Activated effector memory CD4-positive, alpha-beta T cell treated with anti-CD3 and anti-CD28 coated beads, Interleukin-2, amount 50 U/mL, for 16 hours (primary cell): Measurements from ENCODE around the gene GOLGA6L7.
"Not testable (repeated sequence)": the region's sequence is repeated elsewhere in the genome, so short reads cannot be mapped to it uniquely, and the experiment has no call there.

Experiments used
- DNase-seq: peaks from one replicate; pipeline ENCODE4 v3.0.0-alpha.2; 2020

GOLGA6L7 gene

DNA sequence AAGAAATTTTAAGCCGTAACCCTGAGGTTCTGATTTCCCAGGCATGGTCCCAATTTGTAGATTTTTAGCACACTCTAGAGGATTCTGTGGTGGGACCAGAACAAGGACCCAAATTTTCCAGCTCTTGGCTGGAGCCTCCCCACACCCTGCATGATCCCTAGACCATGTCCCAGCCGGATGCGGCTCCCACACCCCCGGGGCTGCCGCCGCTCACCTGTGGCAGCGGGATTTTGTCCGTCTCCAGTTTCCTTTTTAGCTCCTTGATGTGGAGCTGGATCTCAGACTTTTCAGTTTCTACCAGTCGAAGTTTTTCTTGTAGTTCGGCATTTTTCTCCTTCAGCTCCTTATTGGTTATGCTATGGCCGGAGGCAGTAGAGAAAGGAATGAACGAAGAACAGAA lies 4.9 kb downstream of the GOLGA6L7 start:
- DNase-seq, result not testable (repeated sequence)

DNA sequence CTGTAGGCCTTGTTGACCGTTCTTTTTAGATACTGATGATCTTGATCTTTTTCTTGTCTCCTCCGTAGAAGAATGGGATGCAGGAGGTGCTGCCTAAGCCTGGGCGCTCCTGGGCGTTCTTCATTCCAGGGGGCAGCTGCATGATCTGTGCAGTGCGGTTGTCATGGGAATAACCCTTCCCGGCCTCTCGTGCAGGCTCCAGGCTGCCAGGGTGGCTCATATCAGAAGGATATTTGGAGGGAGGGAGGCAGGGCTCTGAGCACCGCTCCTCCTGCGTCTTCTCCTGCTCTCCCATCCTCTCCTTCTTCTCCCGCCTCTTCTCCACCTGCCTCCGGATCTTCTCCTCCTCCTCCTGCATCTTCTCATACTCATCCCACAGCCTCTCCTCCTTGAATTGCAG lies 6.2 kb downstream of the GOLGA6L7 start:
- not testable (repeated sequence) for DNase-seq

DNA sequence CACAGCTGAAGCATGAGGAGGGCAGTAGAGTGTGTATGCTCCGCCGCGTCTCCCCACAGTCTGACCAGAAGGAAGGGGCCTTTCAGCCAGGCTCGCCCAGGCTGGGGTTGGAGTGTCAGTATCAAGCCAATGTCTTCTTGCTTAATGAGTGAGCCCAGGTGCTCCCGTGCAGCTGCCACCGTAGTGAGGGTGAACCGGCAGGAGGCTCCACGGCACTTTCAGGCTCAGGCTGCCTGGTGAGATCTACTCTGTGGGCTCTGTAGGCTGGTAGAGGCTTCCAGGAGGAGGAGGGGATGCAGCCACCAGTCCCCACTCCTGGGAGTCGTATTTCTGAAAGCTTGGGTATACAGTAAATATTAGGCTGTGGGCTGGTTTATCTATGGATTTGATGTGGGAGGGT lies 8.2 kb downstream of the GOLGA6L7 start:
- DNase-seq, result not testable (repeated sequence)

DNA sequence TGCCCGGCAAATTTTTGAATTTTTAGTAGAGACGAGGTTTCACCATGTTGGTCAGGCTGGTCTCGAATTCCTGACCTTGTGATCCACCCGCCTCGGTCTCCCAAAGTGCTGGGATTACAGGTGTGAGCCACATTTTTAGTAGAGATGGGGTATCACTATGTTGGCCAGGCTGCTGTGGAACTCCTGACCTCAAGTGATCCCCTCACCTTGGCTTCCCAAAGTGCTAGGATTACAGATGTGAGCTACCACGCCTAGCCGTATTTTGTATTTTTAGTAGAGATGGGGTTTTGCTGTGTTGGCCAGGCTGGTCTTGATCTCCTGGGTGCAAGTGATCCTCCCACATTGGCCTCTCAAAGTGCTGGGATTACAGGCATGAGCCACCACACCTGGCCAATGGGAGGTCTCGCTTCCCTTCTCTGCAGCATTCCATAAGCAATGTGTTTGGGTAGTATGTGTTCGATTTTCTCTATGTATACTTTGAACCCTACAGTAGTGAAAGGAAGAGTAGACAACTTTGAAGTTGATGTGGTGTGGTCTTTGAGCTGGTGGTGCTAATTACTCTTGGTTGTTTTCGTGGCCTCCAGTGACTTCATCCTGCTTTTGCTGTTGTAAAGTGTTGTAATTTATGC lies 13.4 kb downstream of the GOLGA6L7 start:
- DNase-seq, result not testable (repeated sequence)

DNA sequence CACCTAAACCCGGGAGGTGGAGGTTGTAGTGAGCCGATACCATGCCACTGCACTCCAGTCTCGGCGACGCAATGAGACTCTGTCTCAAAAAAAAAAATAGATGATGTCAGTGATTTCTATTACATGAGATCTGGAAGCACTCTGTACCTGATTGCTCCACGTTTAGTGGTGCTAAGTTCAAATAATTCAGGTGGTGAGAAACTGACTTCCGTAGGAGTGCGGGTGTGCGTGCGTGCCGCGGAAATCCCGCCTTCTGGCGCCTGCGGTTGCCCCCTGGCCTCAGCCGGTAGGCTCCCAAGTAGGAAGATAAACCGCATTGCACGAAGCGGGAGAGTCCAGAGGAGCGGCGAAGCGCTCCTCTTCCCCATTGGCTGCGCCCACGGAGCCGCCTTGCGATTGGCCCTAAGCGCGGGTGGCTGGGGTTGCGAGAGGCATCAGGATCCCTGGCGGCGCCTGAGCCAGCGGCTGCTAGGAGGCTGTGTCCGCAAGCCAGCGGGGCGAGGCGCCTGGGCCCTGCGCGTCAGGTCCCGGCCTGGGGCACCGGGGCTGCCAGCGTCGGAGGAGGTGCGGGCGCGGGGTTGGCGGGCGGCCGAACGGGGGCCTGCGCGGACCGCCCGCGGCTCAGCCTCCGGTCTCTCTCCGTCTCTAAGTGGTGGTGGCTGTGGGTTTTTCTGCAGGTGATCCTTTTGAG lies 16.4 kb downstream of the GOLGA6L7 start:
- DNase-seq, result peak; percentile 86

DNA sequence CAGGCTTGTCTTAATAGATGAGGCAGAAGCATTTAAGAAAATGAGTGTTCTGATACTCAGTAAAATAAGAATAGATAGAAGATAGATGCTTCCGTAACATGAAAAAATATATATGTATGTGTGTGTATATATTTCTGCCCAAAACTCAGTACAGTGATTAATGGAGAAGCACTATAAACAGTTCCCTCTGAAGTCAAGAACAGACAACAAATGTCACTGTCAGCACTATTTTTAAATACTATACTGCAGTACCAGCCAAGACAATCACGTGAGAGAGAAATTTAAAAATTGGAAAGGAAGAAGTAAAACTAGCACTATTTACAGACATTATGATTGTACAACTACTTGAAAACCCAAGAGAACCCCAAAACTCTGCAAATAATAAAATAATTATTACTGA lies 27.0 kb downstream of the GOLGA6L7 start:
- not testable (repeated sequence) for DNase-seq

DNA sequence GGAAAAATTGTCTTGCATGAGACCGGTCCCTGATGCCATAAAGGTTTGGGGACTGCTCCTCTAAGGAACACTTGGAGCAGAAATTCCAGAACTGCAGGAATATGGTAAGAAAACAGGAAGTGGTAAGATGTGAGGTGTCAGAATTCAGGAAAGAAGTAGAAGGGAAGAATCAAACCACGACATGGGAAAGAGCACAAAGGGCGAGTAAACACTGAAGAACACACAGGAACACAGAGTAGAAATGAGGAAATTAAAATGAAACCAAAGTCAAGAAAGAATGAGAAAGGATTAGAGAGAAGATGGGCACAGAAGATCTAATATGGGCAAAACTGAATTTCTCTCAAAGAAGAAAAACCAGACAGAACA lies 28.5 kb downstream of the GOLGA6L7 start:
- not testable (repeated sequence) for DNase-seq

DNA sequence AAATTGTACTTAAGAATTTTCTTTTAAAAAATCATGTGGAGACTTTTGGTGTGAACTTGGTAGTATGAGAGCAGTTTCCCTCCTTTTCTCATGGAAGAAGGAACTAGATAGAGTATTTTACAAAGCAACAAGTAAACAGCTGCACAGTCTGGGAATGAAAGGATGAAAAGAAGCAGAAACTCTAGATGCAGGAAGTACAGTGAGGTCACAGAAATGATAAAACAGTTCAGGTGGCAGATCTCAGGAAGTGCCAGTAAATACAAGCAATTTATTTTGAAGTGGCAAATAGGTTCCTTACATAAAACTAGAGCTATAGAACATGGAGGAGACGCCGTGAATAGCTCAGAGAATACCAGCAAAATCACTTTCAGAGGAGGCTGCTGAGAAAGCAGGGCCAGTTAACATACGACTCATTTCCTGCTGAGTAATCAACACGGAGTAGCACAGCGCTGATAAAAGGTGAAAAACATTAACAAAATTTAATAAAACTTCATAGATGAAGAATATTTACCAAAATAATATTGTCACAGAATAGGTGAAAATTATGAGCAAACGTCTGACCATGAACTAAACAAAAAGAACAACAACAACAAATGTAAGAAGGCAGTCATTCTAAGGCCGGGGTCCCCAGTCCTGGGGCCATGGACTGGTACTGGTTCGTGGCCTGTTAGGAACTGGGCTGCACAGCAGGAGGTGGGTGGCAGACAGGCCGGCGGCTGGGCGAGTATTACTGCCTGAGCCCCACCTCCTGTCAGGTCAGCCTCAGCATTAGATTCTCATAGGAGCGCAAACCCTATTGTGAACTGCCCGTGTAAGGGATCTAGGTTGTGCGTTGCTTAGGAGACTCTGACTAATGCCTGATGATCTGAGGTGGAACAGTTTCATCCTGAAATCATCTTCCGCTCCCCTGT lies 29.2 kb downstream of the GOLGA6L7 start:
- not testable (repeated sequence) for DNase-seq

DNA sequence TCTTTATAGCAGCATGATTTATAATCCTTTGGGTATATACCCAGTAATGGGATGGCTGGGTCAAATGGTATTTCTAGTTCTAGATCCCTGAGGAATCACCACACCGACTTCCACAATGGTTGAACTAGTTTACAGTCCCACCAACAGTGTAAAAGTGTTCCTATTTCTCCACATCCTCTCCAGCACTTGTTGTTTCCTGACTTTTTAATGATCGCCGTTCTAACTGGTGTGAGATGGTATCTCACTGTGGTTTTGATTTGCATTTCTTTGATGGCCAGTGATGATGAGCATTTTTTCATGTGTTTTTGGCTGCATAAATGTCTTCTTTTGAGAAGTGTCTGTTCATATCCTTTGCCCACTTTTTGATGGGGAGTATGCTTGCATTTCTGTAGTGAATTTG lies 30.3 kb downstream of the GOLGA6L7 start:
- not testable (repeated sequence) for DNase-seq

DNA sequence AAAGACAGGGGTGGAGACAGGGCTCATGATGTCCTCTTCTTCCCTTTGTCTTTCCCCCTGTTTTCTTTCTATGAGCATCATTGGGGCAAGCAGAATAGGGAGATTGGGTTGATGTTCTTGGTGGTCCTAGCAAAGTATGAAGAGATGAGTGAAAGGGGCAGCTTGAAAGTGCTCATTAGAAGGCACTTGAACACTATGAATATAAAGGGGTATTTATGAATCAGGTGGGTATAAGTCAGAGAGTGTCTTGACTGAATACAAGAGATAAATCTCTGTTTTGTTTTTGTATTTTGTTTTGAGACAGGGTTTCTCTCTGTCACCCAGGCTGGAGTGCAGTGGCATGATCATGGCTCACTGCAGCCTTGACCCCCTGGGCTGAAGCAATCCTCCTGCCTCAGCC lies 34.4 kb downstream of the GOLGA6L7 start:
- not testable (repeated sequence) for DNase-seq

DNA sequence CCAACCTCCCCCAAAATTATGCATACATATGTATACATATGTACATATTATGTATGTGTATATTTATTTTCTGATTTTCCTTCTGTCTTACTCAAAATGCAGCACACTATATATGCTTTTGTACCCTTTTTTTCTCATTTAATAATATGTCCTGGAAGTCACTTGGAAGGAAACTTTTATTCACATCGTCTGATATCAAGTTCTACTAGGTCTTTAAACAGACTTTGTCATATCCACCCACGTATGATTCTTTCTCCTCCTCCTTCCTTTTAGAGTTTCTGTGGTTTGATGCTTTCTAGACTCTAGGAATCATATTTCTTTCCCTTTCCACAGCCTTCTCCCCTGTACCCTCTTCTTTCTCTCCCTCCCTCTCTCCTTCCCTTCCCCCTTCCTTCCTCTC lies 35.1 kb downstream of the GOLGA6L7 start:
- not testable (repeated sequence) for DNase-seq

DNA sequence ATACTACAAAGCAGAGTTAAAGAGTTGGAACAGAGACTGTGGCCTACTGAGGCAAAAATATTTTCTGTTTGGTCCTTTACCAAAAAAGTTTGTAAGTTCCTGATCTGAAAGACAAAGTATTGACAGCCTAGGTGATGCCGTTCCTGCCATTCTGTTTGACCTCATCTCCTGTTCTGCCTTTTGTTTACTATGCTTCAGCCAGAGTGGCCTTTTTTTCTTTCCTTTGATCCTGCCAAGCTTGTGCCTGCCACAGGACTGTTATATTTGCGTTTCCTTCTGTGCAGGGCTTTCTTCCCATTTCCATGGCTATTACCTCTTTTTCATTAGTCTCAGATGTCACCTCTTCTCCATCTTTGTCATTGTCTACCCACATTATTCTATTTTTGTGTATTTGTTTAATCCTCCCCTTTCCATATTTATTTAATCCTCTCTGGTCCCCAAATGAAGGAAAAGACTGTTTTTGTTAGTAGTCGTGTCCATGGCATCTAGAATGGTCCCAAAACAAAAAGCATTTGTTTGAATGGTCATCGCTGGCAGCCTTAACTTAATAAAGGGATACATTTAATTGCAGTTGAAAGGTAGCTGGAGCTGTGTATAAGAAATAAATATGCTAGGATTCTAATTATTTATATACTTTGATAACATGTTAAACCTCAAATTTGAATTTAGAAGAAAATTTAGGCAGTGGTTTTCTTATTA lies 36.4 kb downstream of the GOLGA6L7 start:
- not testable (repeated sequence) for DNase-seq

DNA sequence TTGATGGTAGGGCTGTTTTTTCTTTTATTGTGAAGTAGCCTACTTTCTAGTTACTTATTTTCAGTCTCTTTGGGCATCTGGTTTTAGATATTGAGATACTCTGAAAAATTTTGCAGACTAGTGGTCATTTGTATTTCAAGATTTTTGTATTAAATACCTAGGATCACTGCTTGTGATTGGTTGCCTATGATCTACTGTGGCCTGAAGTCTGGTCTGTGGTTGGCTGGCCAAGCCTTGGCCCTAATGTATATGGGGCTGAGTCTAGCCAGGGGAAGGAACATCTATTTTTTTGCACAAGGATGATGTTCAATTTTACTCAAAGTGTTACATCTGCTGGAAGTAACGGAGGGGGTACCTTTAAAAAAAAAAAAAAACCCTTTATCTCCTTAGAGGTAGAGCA lies 38.0 kb downstream of the GOLGA6L7 start:
- not testable (repeated sequence) for DNase-seq

DNA sequence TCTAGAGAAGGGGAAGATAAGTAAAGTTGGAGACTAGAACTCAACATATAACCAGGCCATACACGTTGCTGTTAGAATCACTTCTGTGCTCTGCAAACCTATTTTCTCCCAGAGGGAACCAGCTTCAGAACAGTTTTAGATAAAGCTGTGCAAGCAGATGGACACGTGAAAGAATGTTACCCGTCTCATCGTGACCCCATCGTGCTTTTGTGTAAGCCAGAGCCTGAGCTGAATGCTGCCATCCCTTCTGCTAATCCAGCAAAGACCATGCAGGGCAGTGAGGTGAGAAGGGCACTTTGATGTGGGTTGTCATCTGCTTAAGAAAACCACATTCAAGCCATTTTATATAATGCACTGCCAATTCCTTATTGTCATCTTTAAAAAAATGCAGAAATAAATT lies 40.3 kb downstream of the GOLGA6L7 start:
- DNase-seq, result not testable (repeated sequence)

DNA sequence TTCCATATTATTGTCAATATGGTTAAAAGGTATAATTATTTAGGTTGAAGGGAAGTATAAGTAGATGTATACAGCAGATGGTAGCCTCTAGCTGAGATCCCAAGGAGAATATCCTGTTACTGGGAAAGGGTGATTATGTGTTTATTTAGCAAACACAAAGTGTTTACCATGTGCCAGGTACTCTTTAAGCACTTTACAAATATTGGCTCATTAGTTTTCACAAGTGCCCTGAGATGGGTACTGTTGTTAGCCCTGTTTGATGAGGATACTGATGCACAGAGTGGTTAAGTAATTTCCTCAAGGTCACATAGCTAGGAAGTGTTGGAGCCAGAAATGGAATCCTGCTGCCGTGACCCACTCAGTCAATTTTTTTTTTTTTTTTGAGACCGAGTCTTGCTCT lies 48.1 kb downstream of the GOLGA6L7 start:
- not testable (repeated sequence) for DNase-seq

DNA sequence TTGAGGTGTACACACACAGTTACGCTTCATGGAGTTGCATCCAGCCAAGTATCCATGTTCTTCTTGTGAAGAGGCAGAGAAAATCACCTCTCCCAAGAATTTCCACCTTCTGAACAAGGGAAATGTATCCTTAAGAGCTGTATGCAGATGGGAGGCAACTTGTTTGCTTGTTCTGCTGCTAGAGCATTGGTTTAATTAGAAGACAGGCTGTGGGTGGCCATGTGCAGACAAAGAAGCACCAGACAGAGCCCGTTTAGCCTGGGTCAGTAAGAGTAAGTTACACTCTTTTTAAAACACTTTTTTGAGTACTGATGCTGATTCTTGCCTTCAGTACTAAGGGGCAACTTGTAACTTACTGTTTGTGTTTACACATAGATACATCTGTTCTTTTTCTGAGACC lies 50.2 kb downstream of the GOLGA6L7 start:
- not testable (repeated sequence) for DNase-seq

DNA sequence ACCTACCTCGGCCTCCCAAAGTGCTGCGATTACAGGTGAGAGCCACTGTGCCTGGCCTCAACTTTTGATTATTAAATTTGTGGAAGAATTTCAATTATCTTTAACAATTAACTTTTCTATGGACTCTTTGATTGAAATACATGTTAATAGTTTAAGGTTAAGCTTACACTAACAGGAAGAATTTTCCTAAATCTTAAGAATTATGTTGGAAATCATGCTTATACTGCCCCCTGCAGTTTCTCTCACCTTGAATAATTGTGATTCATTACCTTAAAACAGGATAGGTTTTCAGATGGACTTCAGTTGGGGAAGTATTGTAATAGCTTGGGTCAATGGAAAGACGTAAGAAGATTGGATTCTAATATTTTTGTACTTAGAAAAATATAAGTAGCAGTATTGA lies 54.2 kb downstream of the GOLGA6L7 start:
- DNase-seq, result not testable (repeated sequence)
